Ascending aorta (tissue), 2 donors: ENCODE measurements around the gene CRELD1. TPM values are rescaled to one million over a fixed set of nuclear protein-coding genes. Genes with fewer than 3 reads are reported as not detected.
A peak's percentile ranks its signal among the peaks of the same experiment; 100 is the strongest.

Experiments
- DNase-seq, 2 donors: peaks; one replicate each; pipeline ENCODE4 v3.0.0-alpha.2; 2019; ENCODE audit warnings: low spot score in 2 of 2
- H3K27ac ChIP-seq, 2 donors: fragments of 200-600 bp; sonication (generic); one replicate each; pipeline ENCODE4 v1.5.1; 2016 to 2017; ENCODE audit warnings: mild to moderate bottlenecking in 1 of 2
- H3K27me3 ChIP-seq: fragments of 200-600 bp; sonication (generic); one replicate; pipeline ENCODE4 v1.5.1; 2017
- H3K36me3 ChIP-seq, 2 donors: fragments of 200-600 bp; sonication (generic); one replicate each; pipeline ENCODE4 v1.5.1; 2016
- H3K4me1 ChIP-seq, 2 donors: fragments of 200-600 bp; sonication (generic); one replicate each; pipeline ENCODE4 v1.5.1; 2016 to 2017; ENCODE audit warnings: mild to moderate bottlenecking in 1 of 2
- H3K4me3 ChIP-seq, 2 donors: fragments of 200-600 bp; sonication (generic); one replicate each; pipeline ENCODE4 v1.5.1; 2016 to 2017; ENCODE audit warnings: mild to moderate bottlenecking in 1 of 2
- H3K9me3 ChIP-seq, 2 donors: fragments of 200-600 bp; sonication (generic); one replicate each; pipeline ENCODE4 v1.5.1; 2016
- CTCF ChIP-seq, 3 experiments: fragments of 200-600 bp in 2 of 3; fragments of 450-650 bp in 1 of 3; sonication (generic) in 2 of 3; IDR thresholded peaks; one replicate each; pipeline ENCODE4 v1.5.1; 2016 to 2019; ENCODE audit warnings: antibody characterized with exemption in 3 of 3, mild to moderate bottlenecking in 1 of 3, moderate library complexity in 1 of 3
- intact Hi-C: fragments of 100-400 bp; cut with DNase I; formaldehyde crosslinking; loops from one replicate; pipeline ENCODE4 v1.15.1; 2023
- total RNA-seq: library from RNA; depleted of rRNA; stranded (reverse); fragments of >200 nt; gene quantifications from one replicate; pipeline ENCODE4 v1.1.0, GENCODE V29; 2016

The CRELD1 gene
- total RNA-seq, 1 donor from 2014 or later, result 35.8 TPM

DNA sequence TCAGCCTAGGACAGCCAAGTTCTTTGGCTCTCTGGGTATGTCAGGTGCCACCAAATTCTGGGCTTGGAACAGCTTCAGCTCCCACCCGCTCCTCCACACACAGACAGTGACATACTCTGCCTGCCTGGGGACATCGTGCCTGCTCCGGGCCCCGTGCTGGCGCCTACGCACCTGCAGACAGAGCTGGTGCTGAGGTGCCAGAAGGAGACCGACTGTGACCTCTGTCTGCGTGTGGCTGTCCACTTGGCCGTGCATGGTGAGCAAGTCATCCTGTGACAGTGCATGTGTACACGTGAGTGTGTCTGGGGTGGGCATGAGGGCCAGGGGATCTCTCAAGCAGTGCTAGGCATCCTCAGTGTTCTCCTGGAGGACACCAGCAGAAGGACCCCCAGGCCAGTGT lies 15.8 kb upstream of the CRELD1 start:
- peak overlapping the region; percentile 62 to 89 for H3K4me3 ChIP-seq
- H3K27ac ChIP-seq, result peak overlapping the region; percentile 79 to 86
- peaks cover 22 to 32% of the 10 kb centered on the region in 2 donors for H3K4me1 ChIP-seq
- DNase-seq, result no peak
- peaks cover 6 to 8% of the 10 kb centered on the region in 2 donors for H3K36me3 ChIP-seq
- intact Hi-C loops, result loop anchor here (2.0 to 10.0 kb wide), 5 partner anchors 27 to 523 kb away; partner anchors contain the start of genes ARPC4, BRPF1, JAGN1 and SETD5
- TF ChIP-seq CTCF (IDR thresholded peaks at IDR 0.05), result no peak
- no peaks in the 10 kb centered on the region for H3K27me3 ChIP-seq
- H3K9me3 ChIP-seq, result no peaks in the 10 kb centered on the region

GRCh38 chr3:9918261-9919038 lies 15.2 kb upstream of the CRELD1 start:
- TF ChIP-seq CTCF (IDR thresholded peaks at IDR 0.05), result no peak
- intact Hi-C loops, result loop anchor here (5.0 to 10.0 kb wide), 4 partner anchors 126 to 524 kb away; partner anchors contain the start of genes ARPC4, BRPF1, SETD5 and TADA3
- H3K27me3 ChIP-seq, result no peaks in the 10 kb centered on the region
- H3K4me1 ChIP-seq, result peaks cover 22 to 32% of the 10 kb centered on the region in 2 donors
- no peaks in the 10 kb centered on the region for H3K9me3 ChIP-seq
- no peak for DNase-seq
- H3K36me3 ChIP-seq, result peaks cover 6 to 8% of the 10 kb centered on the region in 2 donors
- H3K4me3 ChIP-seq, result peak overlapping the region in 1 of 2 donors; percentile 62
- H3K27ac ChIP-seq, result no peak overlapping the region

- H3K27me3 ChIP-seq, result no peaks in the 10 kb centered on the region
- peaks cover 18 to 44% of the 10 kb centered on the region in 2 donors for H3K36me3 ChIP-seq
- H3K4me1 ChIP-seq, result peaks cover 3 to 8% of the 10 kb centered on the region in 2 donors
- no peak overlapping the region for H3K4me3 ChIP-seq
- intact Hi-C loops, result no loop called here
- H3K9me3 ChIP-seq, result no peaks in the 10 kb centered on the region
- no peak for TF ChIP-seq CTCF (IDR thresholded peaks at IDR 0.05)
- DNase-seq, result no peak
- no peak overlapping the region for H3K27ac ChIP-seq
Measured at GRCh38 chr3:9928158-9928557, 5.5 kb upstream of the CRELD1 start.

- Histone ChIP-seq H3K9me3 (no peaks in the 10 kb centered on the region), H3K27ac (no peak overlapping the region), H3K4me3 (no peak overlapping the region), H3K27me3 (no peaks in the 10 kb centered on the region), H3K4me1 (peaks cover 11 to 21% of the 10 kb centered on the region in 2 donors), H3K36me3 (peaks cover 9 to 27% of the 10 kb centered on the region in 2 donors)
- DNase-seq, result no peak
- no peak for TF ChIP-seq CTCF (IDR thresholded peaks at IDR 0.05)
- intact Hi-C loops, result loop anchor here (10.0 kb wide), 1 partner anchor 314 kb away; the partner anchor contains the start of gene TATDN2
Measured at GRCh38 chr3:9930804-9931418, 2.7 kb upstream of the CRELD1 start.

- Histone ChIP-seq H3K27me3 (no peaks in the 10 kb centered on the region), H3K4me3 (peak overlapping the region; percentile 82 to 96), H3K9me3 (no peaks in the 10 kb centered on the region), H3K4me1 (peaks cover 11 to 21% of the 10 kb centered on the region in 2 donors), H3K36me3 (peaks cover 18 to 32% of the 10 kb centered on the region in 2 donors), H3K27ac (peak overlapping the region; percentile 97 to 99)
- no peak for DNase-seq
- no peak for TF ChIP-seq CTCF (IDR thresholded peaks at IDR 0.05)
- intact Hi-C loops, result loop anchor here (2.0 to 10.0 kb wide), 5 partner anchors 42 to 312 kb away; partner anchors contain the start of genes ARPC4, BRPF1, JAGN1 and TADA3
Measured at GRCh38 chr3:9932535-9932842, 1.1 kb upstream of the CRELD1 start.
